H1 (cell line): ENCODE measurements around the gene MPLKIP.

ENCODE experiments used
- CHD2 ChIP-seq: IDR thresholded peaks from 2 replicates; pipeline ENCODE4 v1.6.1; 2012; ENCODE audit warnings: low read length, improper control_type of control experiment
- EZH2 ChIP-seq: fragments of 200-600 bp; sonication (generic); IDR thresholded peaks from 2 replicates; pipeline ENCODE4 v1.7.1; 2012; ENCODE audit warnings: low read depth, mild to moderate bottlenecking, moderate library complexity, low read length, inconsistent platforms; ENCODE audit not compliant: severe bottlenecking
- HDAC6 ChIP-seq: IDR thresholded peaks from one replicate; pipeline ENCODE4 v1.7.1; 2012; ENCODE audit warnings: low read depth, mild to moderate bottlenecking, inconsistent platforms, low read length, moderate library complexity
- POLR2A ChIP-seq, 2 experiments: IDR thresholded peaks; 1 replicate in 1 of 2; 2 replicates in 1 of 2; pipeline ENCODE4 v1.6.1; 2011; ENCODE audit warnings: low read depth in 2 of 2, low read length in 2 of 2, mild to moderate bottlenecking in 2 of 2; ENCODE audit errors: control extremely low read depth in 1 of 2
- POLR2AphosphoS5 ChIP-seq: IDR thresholded peaks from 2 replicates; pipeline ENCODE4 v1.6.1; 2011; ENCODE audit warnings: low read depth, low read length
- SIN3A ChIP-seq, 2 experiments: IDR thresholded peaks in 1 of 2; conservative IDR thresholded peaks in 1 of 2; 2 replicates each; pipeline ENCODE4 v1.6.1; 2011 to 2012; ENCODE audit warnings: low read length in 2 of 2, improper control_type of control experiment in 1 of 2, low read depth in 1 of 2, mild to moderate bottlenecking in 1 of 2
- TAF1 ChIP-seq: IDR thresholded peaks from 2 replicates; pipeline ENCODE4 v1.6.1; 2011; ENCODE audit warnings: mild to moderate bottlenecking, low read depth, low read length
- TF ChIP-seq, protein P1 (sequence below), 3 experiments: IDR thresholded peaks; 1 replicate in 2 of 3; 2 replicates in 1 of 3; pipeline versions ENCODE4 v1.5.1 to v1.6.1; 2011; ENCODE audit warnings: low read length in 3 of 3, mild to moderate bottlenecking in 3 of 3, inconsistent platforms in 2 of 3, low read depth in 1 of 3, moderate library complexity in 1 of 3; ENCODE audit not compliant: insufficient read depth in 1 of 3; ENCODE audit errors: control extremely low read depth in 1 of 3

DNA sequence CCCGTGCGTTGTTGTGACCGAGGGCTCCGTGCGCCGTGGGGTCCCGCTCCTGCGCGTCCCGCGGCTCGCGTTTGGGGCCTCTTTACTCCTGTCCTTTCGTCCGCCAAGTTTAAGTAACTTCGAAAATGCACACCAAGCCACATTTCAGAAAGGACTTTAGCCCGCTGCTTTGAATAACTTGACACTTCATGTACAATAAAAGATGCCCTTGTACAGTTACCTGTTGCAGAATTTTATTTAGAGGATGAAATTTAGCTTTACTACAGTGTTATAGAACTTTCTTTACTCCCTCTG, 842 bp upstream of the MPLKIP start:
- no peak for TF ChIP-seq TAF1
- TF ChIP-seq, protein P1, sequence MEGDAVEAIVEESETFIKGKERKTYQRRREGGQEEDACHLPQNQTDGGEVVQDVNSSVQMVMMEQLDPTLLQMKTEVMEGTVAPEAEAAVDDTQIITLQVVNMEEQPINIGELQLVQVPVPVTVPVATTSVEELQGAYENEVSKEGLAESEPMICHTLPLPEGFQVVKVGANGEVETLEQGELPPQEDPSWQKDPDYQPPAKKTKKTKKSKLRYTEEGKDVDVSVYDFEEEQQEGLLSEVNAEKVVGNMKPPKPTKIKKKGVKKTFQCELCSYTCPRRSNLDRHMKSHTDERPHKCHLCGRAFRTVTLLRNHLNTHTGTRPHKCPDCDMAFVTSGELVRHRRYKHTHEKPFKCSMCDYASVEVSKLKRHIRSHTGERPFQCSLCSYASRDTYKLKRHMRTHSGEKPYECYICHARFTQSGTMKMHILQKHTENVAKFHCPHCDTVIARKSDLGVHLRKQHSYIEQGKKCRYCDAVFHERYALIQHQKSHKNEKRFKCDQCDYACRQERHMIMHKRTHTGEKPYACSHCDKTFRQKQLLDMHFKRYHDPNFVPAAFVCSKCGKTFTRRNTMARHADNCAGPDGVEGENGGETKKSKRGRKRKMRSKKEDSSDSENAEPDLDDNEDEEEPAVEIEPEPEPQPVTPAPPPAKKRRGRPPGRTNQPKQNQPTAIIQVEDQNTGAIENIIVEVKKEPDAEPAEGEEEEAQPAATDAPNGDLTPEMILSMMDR (IDR thresholded peaks at IDR 0.05; ENCODE audit: control extremely low read depth in 1 of 3, insufficient read depth in 1 of 3, low read depth in 1 of 3, low read length in 3 of 3) = no peak
- no peak for TF ChIP-seq POLR2AphosphoS5
- no peak for TF ChIP-seq CHD2
- TF ChIP-seq SIN3A (conservative IDR thresholded peaks at IDR 0.05 in 1 of 2, IDR thresholded peaks at IDR 0.05 in 1 of 2; ENCODE audit: low read depth in 1 of 2, low read length in 2 of 2) = no peak
- no peak for TF ChIP-seq EZH2
- TF ChIP-seq POLR2A (IDR thresholded peaks at IDR 0.05; ENCODE audit: control extremely low read depth in 1 of 2, low read depth in 2 of 2, low read length in 2 of 2) = no peak
- no peak for TF ChIP-seq HDAC6
